Glutamatergic neuron (in vitro differentiated cells): Measurements from ENCODE around the gene GATAD2B. TPM values are rescaled to one million over a fixed set of nuclear protein-coding genes. Genes with fewer than 3 reads are reported as not detected.

Experiments used
- DNase-seq: peaks from one replicate; pipeline ENCODE4 v3.0.0; 2022
- H3K27ac Mint-ChIP-seq: one replicate; pipeline ENCODE4 v1.8.0; 2020; ENCODE audit warnings: mild to moderate bottlenecking, mixed read lengths, inconsistent platforms; ENCODE audit not compliant: unreplicated experiment
- H3K27me3 Mint-ChIP-seq: one replicate; pipeline ENCODE4 v1.8.0; 2020; ENCODE audit warnings: mild to moderate bottlenecking, moderate library complexity, mixed read lengths, inconsistent platforms; ENCODE audit not compliant: unreplicated experiment
- H3K36me3 Mint-ChIP-seq: one replicate; pipeline ENCODE4 v1.8.0; 2020; ENCODE audit warnings: mild to moderate bottlenecking, mixed read lengths, inconsistent platforms; ENCODE audit not compliant: unreplicated experiment
- H3K4me1 Mint-ChIP-seq: one replicate; pipeline ENCODE4 v1.8.0; 2020; ENCODE audit warnings: mild to moderate bottlenecking, low read depth, mixed read lengths, inconsistent platforms; ENCODE audit not compliant: unreplicated experiment
- H3K4me3 Mint-ChIP-seq: one replicate; pipeline ENCODE4 v1.8.0; 2020; ENCODE audit warnings: mild to moderate bottlenecking, mixed read lengths, inconsistent platforms; ENCODE audit not compliant: unreplicated experiment
- H3K9me3 Mint-ChIP-seq: one replicate; pipeline ENCODE4 v1.8.0; 2020; ENCODE audit warnings: mild to moderate bottlenecking, moderate library complexity, mixed read lengths, inconsistent platforms; ENCODE audit not compliant: unreplicated experiment
- total RNA-seq: library from RNA; stranded (reverse); fragmentation: NEBNext Ultra II Directional; extraction: Animal tissue kit (Norgen Biotek cat#: 25700); gene quantifications from one replicate; pipeline ENCODE4 v1.2.1, GENCODE V29; 2021; ENCODE audit not compliant: unreplicated experiment
- TF ChIP-seq, protein P1 (sequence below): fragments of 200-600 bp; sonication (generic); IDR thresholded peaks from one replicate; pipeline ENCODE4 v1.5.0; 2021; ENCODE audit not compliant: partially characterized antibody, unreplicated experiment

The GATAD2B gene
- total RNA-seq, 1 donor from 2014 or later: 57.6 TPM

DNA sequence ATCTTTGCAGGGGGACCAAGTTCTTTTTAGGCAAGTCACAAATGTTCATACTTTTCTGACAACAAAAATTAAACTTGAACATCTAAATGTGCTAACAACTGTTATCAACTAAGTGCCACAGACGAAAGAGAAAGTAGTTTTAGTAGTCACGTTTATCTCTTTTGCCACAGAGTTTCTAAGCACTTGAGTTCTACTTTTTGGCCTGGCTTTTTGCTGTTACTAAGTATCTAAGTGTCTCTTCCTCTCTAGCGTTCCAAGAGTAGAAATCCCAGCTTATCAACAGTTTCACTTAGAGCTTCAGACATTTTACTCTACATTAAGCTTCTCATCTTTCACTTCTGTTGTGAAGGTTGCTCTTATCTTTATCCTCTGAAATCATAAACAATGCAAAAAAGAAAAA lies 34.2 kb downstream of the GATAD2B start:
- Mint-ChIP-seq H3K4me3 (no peak overlapping the region), H3K27me3 (no peaks in the 10 kb centered on the region), H3K27ac (no peak overlapping the region), H3K9me3 (no peaks in the 10 kb centered on the region), H3K36me3 (no peaks in the 10 kb centered on the region), H3K4me1 (peaks cover 3% of the 10 kb centered on the region)
- no peak for DNase-seq
- TF ChIP-seq, protein P1, sequence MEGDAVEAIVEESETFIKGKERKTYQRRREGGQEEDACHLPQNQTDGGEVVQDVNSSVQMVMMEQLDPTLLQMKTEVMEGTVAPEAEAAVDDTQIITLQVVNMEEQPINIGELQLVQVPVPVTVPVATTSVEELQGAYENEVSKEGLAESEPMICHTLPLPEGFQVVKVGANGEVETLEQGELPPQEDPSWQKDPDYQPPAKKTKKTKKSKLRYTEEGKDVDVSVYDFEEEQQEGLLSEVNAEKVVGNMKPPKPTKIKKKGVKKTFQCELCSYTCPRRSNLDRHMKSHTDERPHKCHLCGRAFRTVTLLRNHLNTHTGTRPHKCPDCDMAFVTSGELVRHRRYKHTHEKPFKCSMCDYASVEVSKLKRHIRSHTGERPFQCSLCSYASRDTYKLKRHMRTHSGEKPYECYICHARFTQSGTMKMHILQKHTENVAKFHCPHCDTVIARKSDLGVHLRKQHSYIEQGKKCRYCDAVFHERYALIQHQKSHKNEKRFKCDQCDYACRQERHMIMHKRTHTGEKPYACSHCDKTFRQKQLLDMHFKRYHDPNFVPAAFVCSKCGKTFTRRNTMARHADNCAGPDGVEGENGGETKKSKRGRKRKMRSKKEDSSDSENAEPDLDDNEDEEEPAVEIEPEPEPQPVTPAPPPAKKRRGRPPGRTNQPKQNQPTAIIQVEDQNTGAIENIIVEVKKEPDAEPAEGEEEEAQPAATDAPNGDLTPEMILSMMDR: no peak

DNA sequence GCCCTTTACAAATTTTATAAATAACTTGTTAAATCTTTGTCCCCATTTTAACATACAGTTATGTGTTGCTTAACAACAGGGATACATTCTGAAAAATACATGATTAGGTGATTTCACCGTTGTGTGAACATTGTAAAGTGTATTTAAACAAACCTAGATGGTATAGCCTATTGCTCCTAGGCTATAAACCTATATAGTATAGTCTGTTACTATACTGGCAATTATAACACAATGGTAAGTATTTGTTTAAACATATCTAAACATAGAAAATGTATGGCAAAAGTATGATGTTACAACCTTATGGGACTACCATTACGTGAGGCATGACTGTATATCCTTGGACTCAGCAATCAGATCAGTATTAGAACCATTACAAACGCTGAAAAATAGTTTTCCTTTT lies 36.6 kb downstream of the GATAD2B start:
- Mint-ChIP-seq H3K9me3 (no peaks in the 10 kb centered on the region), H3K4me1 (peaks cover 3% of the 10 kb centered on the region), H3K27me3 (no peaks in the 10 kb centered on the region), H3K27ac (no peak overlapping the region), H3K4me3 (no peak overlapping the region), H3K36me3 (no peaks in the 10 kb centered on the region)
- no peak for DNase-seq
- TF ChIP-seq, protein P1: no peak

DNA sequence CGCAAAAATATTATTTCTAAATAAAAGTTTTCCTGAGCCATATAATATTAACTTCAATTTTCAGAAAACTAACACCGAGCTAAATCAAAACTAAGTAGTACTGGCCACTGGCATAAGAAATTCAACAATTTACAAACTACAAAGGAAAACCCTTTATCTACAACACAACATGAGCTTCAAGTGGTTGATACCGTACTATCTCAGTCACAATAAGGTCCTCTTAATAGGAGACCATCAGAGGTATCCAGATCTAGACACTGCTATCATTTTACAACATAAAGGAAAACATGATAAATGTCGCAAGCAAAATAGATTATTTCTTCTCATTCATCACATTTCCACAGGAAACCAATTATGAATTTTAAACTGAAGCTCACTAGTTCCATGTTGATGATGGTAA lies 39.5 kb downstream of the GATAD2B start:
- H3K27ac Mint-ChIP-seq: no peak overlapping the region
- H3K4me3 Mint-ChIP-seq: no peak overlapping the region
- no peak for DNase-seq
- H3K36me3 Mint-ChIP-seq: no peaks in the 10 kb centered on the region
- H3K4me1 Mint-ChIP-seq: peaks cover 8% of the 10 kb centered on the region
- no peaks in the 10 kb centered on the region for H3K27me3 Mint-ChIP-seq
- H3K9me3 Mint-ChIP-seq: peaks cover 2% of the 10 kb centered on the region
- TF ChIP-seq, protein P1: no peak

DNA sequence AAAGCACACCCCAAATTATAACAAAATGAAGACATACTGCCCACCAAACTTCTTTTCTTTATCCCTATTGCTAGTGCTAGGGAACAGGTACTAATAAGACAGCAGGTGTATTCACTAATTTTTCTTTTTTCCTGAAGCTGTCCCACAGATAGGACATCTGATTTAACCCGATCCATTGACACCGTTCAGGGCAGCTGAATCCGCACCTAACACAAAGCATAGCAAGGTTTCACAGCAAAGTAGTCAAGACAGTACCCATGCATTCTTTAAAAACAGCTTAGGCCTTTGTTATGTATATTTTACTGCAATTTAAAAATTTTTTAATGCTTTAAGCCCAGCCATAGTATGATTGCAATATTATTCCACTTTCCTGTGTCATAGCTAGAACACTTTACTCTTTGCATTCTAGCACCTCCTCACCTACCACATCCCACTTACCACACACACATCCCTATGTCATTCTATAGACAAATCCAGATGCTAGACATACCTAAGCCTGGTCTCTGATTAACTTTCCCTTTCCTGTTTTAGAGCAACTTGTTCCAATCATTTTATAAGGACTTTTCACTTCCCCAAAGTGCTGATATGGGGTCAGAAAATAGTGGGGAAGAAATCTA lies 40.4 kb downstream of the GATAD2B start:
- DNase-seq: no peak
- H3K9me3 Mint-ChIP-seq: peaks cover 2% of the 10 kb centered on the region
- H3K27me3 Mint-ChIP-seq: no peaks in the 10 kb centered on the region
- peaks cover 8% of the 10 kb centered on the region for H3K4me1 Mint-ChIP-seq
- TF ChIP-seq, protein P1: no peak
- no peaks in the 10 kb centered on the region for H3K36me3 Mint-ChIP-seq
- no peak overlapping the region for H3K27ac Mint-ChIP-seq
- H3K4me3 Mint-ChIP-seq: no peak overlapping the region

DNA sequence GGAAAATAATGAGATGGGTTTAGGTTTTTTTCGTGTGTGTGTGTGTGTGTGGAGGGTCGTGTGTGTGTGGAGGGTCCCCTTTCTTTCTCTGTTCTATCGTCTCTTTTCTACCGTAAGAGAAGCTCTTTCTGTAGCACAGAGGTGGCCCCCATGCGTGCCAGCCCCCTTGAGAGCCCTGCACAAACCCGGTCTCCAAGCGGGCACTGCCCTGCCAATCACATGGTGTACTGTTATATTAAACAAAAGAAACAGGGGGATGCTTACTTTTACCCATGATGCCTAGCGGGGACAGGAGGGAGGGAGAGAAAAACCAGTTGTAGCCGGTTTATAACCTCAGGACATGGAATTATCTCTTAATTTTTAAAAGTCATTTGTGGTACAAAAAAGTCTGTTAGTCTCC lies 41.0 kb downstream of the GATAD2B start:
- H3K36me3 Mint-ChIP-seq: no peaks in the 10 kb centered on the region
- peaks cover 6% of the 10 kb centered on the region for H3K4me1 Mint-ChIP-seq
- H3K4me3 Mint-ChIP-seq: no peak overlapping the region
- H3K27me3 Mint-ChIP-seq: no peaks in the 10 kb centered on the region
- H3K9me3 Mint-ChIP-seq: peaks cover 2% of the 10 kb centered on the region
- no peak for DNase-seq
- TF ChIP-seq, protein P1: no peak
- H3K27ac Mint-ChIP-seq: no peak overlapping the region
